G401 (cell line): ENCODE results near the gene SAC3D1. TPM values are rescaled to one million over a fixed set of nuclear protein-coding genes. Genes with fewer than 3 reads are reported as not detected.

Experiments
- DNase-seq: peaks from one replicate; pipeline ENCODE4 v3.0.0-alpha.2; 2015; ENCODE audit warnings: low spot score
- in situ Hi-C: cut with HindIII; loops from 2 replicates; pipeline ENCODE4 v1.10.0; 2016; ENCODE audit warnings: low sequenced_read_pairs, mixed read lengths
- total RNA-seq: library from RNA; depleted of rRNA; stranded (reverse); fragments of >200 nt; shearing (Covaris generic); gene quantifications from 2 replicates; pipeline ENCODE4 v1.2.3, GENCODE V29; 2014

SAC3D1 gene
- total RNA-seq, 1 experiment from 2014 or later, result 52.9 TPM

- in situ Hi-C loops, result no loop called here
- no peak for DNase-seq
Measured at GRCh38 chr11:65057526-65057925, 16.5 kb downstream of the SAC3D1 start.

- in situ Hi-C loops, result no loop called here
- no peak for DNase-seq
Measured at GRCh38 chr11:65058012-65058411, 17.0 kb downstream of the SAC3D1 start.

GRCh38 chr11:65058419-65059054, 17.5 kb downstream of the SAC3D1 start, which contains the start of gene NAALADL1:
Gene NAALADL1, minus strand, starts transcription at chr11:65058553. Its CDS starts 32 bp downstream, at chr11:65058521.
- in situ Hi-C loops, result no loop called here
- no peak for DNase-seq

- no peak for DNase-seq
Measured at GRCh38 chr11:65059523-65059922, 18.5 kb downstream of the SAC3D1 start.

GRCh38 chr11:65059959-65060824, 19.2 kb downstream of the SAC3D1 start:
- in situ Hi-C loops, result no loop called here
- DNase-seq, result no peak

More at GRCh38 chr11:65059523-65059922, 18.5 kb downstream of the SAC3D1 start:
- in situ Hi-C loops, result no loop called here

- in situ Hi-C loops, result no loop called here
- DNase-seq, result peak; percentile 23
Measured at GRCh38 chr11:65060913-65061408, 20.0 kb downstream of the SAC3D1 start.

- in situ Hi-C loops, result no loop called here
- DNase-seq, result no peak
Measured at GRCh38 chr11:65063532-65063931, 22.5 kb downstream of the SAC3D1 start.

- in situ Hi-C loops, result no loop called here
- no peak for DNase-seq
Measured at GRCh38 chr11:65064847-65065240, 23.8 kb downstream of the SAC3D1 start.

GRCh38 chr11:65065851-65066250, 24.8 kb downstream of the SAC3D1 start:
- no peak for DNase-seq
- in situ Hi-C loops, result no loop called here

GRCh38 chr11:65066315-65066714, 25.3 kb downstream of the SAC3D1 start:
- no peak for DNase-seq
- in situ Hi-C loops, result no loop called here

GRCh38 chr11:65066805-65067291, 25.8 kb downstream of the SAC3D1 start:
- no peak for DNase-seq

GRCh38 chr11:65067446-65067845, 26.4 kb downstream of the SAC3D1 start:
- DNase-seq, result no peak

More at GRCh38 chr11:65066805-65067291, 25.8 kb downstream of the SAC3D1 start:
- in situ Hi-C loops, result no loop called here

GRCh38 chr11:65069217-65069616, 28.2 kb downstream of the SAC3D1 start:
- in situ Hi-C loops, result no loop called here
- DNase-seq, result no peak

More at GRCh38 chr11:65067446-65067845, 26.4 kb downstream of the SAC3D1 start:
- in situ Hi-C loops, result no loop called here

- in situ Hi-C loops, result no loop called here
- no peak for DNase-seq
Measured at GRCh38 chr11:65071907-65072630, 31.1 kb downstream of the SAC3D1 start.

GRCh38 chr11:65072631-65072966, 31.6 kb downstream of the SAC3D1 start:
- in situ Hi-C loops, result no loop called here
- no peak for DNase-seq

GRCh38 chr11:65077451-65077850, 36.4 kb downstream of the SAC3D1 start:
- no peak for DNase-seq

GRCh38 chr11:65078151-65078550, 37.1 kb downstream of the SAC3D1 start:
- DNase-seq, result peak; percentile 23
- in situ Hi-C loops, result no loop called here

More at GRCh38 chr11:65077451-65077850, 36.4 kb downstream of the SAC3D1 start:
- in situ Hi-C loops, result no loop called here

- in situ Hi-C loops, result no loop called here
- no peak for DNase-seq
Measured at GRCh38 chr11:65078786-65079342, 37.9 kb downstream of the SAC3D1 start.
